GM19043 (cell line): ENCODE measurements around the gene UBE4A.

Source experiments
- ATAC-seq: cut with Tn5 transposase; IDR thresholded peaks from one replicate; pipeline ENCODE4 v1.9.1; 2021; ENCODE audit warnings: low read depth; ENCODE audit not compliant: unreplicated experiment

The UBE4A gene, protein sequence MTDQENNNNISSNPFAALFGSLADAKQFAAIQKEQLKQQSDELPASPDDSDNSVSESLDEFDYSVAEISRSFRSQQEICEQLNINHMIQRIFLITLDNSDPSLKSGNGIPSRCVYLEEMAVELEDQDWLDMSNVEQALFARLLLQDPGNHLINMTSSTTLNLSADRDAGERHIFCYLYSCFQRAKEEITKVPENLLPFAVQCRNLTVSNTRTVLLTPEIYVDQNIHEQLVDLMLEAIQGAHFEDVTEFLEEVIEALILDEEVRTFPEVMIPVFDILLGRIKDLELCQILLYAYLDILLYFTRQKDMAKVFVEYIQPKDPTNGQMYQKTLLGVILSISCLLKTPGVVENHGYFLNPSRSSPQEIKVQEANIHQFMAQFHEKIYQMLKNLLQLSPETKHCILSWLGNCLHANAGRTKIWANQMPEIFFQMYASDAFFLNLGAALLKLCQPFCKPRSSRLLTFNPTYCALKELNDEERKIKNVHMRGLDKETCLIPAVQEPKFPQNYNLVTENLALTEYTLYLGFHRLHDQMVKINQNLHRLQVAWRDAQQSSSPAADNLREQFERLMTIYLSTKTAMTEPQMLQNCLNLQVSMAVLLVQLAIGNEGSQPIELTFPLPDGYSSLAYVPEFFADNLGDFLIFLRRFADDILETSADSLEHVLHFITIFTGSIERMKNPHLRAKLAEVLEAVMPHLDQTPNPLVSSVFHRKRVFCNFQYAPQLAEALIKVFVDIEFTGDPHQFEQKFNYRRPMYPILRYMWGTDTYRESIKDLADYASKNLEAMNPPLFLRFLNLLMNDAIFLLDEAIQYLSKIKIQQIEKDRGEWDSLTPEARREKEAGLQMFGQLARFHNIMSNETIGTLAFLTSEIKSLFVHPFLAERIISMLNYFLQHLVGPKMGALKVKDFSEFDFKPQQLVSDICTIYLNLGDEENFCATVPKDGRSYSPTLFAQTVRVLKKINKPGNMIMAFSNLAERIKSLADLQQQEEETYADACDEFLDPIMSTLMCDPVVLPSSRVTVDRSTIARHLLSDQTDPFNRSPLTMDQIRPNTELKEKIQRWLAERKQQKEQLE

DNA sequence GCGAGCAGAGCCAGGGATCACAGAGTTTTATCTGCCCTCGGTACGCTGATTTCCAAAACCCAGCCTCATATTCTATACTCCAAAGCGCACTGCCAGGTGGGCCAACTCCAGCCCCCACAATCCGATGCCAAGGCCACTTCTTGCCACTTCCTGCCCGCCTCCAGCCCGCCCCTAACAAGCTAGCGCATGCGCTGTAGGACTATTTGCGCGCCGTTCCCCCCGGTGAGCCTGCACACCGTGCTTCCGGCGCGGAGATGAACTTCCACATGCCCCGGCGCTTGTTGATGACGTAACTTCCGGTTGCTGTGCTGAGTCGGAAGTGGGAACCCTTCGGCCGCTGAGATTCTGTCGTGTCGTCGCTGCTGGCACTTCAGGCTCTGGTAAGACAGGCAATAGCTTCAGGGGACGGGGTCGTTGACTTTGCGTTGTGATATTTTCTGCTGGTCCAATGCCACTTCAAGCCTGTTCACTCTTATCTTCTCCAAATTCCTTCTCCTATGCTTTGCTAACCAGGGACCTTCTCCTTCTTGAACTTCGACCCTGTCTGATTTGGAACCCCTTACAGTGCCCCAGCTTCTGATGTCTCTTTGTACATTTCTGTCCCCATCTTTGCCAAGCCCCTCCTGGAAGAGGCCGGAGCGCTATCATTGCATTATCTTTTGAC is at the start of gene UBE4A:
TSS of gene UBE4A (plus strand) at position 306 of the 664 bp plus-strand sequence. CDS start 5,481 bp downstream, outside the sequence.
- peak; percentile 88 for ATAC-seq

DNA sequence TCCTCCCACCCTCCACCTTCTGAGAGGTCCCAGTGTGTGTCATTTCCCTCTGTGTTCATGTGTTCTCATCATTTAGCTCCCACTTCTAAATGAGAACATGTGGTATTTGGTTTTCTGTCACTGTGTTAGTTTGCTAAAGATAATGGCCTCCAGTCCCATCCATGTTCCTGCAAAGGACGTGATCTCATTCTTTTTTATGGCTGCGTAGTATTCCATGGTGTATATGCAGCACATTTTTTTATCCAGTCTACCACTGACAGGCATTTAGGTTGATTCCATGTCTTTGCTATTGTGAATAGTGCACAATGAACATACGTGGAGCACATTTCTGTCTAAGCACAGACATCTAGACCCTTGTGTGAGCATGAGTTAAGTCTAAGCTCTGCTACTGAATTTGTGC is 49.1 kb upstream of the UBE4A start:
- ATAC-seq: no peak

DNA sequence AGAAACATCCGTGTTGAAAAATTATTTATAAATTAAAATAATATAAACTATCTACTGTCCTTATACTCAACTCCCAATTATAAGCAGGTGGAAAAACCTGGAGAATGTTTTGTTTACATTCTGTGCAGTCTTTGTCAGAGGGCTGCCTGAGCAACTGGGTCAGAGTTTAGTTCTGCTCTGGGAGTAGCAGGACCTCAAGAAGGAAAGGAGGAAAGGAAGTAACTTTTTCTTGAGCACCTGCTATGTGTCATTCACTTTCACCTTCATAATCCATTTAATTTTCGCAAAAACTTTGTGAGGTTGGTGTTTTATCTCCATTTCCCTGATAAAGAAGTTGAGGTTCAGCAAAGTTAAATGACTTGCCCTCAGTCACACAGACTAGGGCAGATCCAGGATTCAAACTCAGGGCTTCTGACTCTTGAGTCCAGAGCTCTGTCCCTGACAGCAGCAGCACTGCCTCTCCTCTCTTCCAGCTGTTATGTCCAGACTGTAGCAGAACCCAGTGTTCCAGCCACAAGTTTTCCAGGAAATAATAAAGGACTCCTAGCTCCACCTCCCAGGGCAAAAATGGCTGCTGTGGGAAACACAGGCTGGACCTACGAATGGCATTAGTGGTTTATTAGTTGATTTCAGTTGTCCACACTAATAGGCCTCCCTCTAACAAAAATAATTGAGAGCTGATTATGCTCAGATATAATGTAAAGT is 48.5 kb upstream of the UBE4A start:
- no peak for ATAC-seq

DNA sequence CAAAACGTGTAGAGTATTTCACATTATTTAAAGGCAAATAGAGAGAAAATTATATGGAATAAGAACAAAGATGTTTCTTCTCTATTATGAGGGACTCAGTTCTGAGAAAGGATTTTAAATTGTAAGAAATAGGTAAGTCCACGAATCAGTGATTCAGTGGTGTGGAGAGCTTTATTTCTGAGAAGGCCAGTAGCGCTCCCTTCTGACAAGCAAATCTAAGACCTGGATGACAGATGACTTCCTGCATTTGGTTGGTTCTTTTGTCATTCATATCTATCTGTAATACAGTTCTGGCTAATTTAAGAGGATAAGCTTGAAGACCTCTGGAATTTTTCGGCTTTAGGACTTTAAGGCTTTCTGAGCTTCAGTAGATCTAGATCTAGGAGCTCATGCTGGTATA is 47.9 kb upstream of the UBE4A start:
- no peak for ATAC-seq

DNA sequence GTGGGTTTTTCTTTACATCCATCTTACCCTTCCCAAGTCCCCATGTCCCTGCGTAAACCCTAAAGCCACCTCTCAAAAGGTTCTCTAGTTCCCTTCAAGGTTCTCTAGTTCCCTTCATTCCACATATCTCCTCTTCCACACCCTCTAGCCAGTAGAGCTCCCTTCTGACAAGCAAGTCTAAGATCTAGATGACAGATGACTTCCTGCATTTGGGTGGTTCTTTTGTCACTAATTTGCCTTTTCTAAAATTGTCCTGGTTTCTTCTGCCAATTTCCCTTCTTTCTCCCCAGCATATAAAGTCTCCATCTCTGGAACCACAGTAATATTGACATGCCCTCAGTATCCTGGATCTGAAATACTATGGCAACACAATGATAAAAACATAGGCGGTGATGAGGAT is 47.1 kb upstream of the UBE4A start:
- ATAC-seq: no peak

DNA sequence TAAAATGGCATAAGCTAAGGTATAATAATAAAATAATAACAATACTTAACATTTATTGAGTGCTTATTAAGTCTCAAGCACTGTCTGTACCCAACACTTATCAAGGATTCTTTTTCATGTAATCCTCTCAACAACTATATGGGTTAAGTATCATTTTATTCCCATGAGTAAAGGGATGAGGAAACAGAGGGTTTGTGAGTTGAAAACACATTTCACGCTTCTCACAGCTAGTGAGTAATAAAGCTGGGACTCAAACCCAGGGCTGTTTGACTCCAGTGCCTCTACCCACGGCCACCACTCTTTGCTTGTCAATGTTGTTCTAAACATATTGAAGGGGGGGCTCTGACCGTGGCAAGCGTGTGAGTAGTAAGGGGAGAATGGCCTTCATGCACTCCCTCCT is 46.2 kb upstream of the UBE4A start:
- no peak for ATAC-seq

DNA sequence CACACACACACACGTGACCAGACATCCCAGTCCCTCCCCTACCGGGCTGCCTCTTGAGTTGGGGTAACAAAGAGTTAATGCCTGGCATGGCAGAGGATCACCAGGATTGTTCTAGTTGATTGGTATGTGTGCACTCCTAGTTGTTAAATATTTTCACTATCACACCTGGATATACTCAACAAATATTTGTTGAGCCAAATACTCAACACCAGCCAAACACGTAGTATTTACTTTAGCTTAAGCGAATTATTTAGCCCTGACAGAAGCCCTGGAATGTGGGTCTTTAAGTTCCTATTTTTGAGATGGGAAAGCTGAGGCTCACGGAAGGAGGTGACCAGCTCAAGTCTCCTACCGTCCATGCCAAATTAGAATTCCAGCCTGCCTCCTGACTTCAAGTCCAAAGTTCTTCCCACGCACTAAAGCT is 44.4 kb upstream of the UBE4A start:
- no peak for ATAC-seq

DNA sequence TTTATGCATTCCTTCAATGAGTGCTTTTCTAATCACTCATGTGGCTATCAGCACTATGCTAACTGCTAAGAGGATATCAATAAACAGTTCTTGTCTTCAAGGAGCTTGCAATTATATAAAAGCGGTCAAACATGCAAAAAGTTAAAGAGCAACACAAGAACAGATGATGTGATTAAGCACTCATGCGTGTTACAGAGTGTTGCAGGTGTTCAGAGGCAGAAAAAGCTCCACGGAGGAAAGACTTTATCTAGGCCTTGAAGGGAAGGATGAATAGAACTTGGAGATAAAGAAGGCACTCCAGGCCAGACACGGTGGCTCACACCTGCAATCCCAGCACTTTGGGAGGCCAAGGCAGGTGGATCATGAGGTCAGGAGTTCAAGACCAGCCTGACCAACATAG is 41.3 kb upstream of the UBE4A start:
- ATAC-seq: no peak

DNA sequence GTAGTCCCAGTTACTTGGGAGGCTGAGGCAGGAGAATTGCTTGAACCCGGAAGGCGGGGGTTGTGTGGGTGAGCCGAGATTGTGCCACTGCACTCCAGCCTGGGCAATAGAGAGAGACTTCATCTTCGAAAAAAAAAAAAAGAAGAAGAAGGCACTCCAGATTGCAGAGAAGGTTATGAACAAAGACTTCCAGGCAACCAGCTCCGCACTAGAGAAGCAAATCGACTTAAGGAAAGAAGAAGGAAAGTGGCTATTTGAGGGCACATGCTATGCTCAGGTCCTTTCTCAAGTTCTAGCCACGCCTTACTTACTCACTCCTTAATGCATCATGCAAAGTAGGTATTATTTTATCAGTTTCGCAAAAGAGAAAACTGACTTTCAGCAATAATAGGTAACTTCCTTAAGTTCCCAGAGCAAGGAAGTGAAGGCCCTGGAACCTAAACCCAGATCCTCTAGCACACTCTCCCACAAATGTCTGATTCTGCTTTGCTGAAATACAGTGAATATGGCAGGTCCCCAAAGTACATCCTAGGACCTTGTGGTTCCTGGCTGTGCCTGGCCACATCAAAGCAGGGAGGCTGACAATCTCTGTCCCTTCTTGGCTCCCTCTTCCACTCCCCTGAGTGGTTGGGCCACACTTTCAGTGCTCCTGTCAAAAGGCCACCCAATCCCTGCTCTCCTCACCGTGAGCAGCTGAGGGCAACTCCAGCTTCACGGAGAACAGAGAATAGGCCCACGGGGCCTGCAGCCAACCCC is 40.6 kb upstream of the UBE4A start:
- no peak for ATAC-seq

DNA sequence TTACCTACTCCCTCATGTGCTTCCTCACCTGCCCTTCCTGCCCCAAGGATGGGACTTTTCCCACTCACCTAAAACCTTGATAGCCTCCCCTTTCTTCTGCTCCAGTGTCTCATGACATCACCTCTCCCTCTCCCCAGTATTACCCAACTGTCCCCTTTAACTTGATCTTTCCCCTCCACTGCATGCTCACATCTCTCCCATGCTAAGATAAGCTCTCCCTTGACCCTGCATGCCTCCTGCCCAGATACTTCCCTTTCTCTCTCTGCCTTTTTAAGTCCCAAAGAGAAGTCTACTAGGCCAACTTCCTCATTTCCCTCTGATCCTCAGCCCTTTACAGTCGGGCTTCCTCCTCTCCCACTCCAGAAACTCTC is 40.1 kb upstream of the UBE4A start:
- ATAC-seq: no peak

DNA sequence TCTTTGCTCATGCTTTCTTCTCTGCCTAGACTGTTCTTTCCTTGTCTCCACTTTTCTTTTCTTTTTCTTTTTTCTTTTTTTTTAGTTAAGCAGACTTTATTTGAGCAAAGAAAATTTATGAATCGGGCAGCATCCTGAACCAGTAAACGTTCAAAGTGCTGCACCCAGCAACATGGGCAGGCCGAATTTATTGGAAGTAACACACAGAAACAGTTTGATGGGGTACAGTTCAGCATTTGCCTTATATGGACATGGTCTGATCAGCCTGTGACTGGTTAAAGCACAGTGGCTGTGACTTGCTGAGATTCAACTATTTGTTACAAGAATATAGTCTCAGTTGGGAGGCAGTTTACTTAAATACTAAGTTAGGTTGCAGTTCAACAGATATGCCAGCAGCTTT is 38.9 kb upstream of the UBE4A start:
- no peak for ATAC-seq

DNA sequence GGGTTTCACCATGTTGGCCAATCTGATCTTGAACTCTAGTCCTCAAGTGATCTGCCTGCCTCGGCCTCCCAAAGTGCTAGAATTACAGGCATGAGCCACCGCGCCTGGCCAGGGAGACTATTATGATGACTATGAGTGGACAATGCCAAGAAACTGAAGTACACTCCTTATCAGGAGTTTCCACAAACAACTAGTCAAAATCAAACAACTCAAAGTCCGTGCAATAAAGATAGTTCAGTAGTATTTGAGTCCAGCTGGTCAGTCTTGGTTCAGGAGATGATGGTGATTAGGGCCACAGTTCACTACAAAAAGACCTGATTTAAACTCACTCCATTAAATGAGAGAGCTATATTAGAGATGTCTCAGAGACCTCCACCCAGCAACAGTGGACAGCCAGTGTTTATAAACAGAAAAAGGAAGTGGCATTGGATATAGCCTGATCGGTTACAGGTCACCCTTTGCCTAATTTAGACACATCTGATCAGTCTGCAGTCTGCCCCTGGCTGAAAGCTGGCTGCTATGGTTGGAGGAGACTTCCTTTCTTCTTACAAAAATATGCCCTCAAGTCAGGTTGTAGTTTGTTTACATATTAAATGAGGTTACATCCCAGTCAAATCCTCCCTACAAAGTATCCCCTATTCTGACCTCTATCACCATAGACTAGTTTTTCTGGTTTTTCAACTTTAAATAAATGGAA is 37.9 kb upstream of the UBE4A start:
- ATAC-seq: no peak

DNA sequence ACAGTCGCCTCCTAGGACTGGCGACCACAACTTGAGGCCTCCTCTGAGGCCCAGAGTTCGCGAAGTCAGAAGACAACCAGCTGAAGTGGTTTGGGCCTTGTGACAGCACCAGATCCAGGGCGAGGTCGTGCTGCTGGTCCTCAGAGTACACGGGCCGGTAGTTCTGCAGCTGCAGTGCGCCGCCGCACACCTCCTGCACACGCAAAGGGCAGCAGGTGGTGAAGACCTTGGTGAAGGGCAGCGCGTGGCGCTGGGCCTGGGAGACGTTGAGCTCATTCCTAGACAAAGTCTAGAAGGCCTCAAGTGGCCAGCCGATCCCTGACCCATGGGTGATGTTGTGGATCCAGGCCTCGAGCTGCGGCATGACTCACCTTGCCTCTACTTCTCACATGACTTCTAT is 36.7 kb upstream of the UBE4A start:
- no peak for ATAC-seq

DNA sequence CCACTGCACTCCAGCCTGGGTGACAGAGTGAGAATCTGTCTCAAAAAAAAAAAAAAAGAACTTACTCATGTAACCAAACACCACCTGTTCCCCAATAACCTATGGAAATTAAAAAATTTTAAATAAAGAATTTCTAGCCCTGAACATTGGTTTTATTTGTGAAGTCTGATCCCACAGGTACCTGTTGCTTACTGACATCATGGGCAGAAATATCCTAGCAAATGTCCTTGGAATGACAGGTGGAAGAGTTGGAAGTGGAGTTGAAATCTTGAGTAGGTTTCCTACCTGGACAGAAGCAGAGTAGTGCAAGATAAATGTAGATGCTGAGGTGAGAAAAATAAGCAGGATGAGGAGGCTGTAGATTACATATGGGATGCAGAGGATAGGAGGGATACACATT is 34.1 kb upstream of the UBE4A start:
- no peak for ATAC-seq

DNA sequence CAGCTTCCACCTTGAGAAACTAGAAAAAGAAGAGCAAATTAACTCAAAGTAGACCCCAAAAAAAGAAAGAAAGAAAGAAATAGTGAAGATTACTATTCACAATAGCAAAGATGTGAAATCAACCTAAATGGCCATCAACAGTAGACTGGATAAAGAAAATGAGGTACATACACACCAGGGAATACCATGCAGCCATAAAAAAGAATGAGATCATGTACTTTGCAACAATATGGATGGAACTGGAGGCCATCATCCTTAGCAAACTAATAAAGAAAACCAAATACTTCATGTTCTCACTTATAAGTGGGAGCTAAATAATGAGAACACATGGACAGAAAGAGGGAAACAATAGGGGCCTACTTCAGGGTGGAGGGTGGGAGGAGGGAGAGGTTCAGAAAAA is 30.7 kb upstream of the UBE4A start:
- ATAC-seq: no peak

DNA sequence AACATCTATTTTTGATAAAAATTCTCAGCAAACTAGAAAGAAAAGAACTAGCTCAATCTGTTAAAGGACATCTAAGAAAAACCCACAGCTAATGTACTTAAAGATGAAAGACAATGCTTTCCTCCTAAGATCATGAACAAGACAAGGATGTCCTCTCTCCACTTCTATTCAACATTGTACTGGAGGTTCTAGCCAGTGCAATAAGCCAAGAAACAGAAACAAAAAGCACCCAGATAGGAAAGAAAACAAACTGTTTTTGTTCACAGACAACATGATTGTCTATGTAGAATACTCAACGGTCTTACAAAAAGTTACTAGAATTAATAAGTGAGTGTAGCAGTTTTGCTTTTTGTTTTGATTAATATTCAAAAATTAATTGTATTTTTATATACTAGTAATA is 24.7 kb upstream of the UBE4A start:
- no peak for ATAC-seq

DNA sequence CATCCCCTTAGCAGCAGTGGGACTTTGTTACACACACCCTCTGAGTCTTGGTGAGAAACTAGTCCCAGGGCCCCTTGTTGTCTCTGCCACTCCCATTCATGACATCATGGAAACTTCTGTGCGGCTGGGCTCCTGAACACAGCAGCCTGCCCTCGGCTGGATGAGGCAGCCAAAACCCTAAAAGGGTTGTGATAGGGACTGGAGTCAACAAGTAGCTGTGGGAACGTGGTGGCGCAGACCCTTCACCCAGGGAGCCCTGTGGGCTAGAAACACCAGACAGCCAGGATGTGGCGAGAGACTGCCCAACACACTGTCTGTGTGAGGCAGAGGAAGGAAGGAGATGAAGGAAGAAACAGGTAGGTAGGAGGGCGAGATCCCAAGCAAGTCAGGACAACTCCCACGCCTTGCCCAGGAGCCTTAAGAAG is 20.8 kb upstream of the UBE4A start:
- no peak for ATAC-seq

DNA sequence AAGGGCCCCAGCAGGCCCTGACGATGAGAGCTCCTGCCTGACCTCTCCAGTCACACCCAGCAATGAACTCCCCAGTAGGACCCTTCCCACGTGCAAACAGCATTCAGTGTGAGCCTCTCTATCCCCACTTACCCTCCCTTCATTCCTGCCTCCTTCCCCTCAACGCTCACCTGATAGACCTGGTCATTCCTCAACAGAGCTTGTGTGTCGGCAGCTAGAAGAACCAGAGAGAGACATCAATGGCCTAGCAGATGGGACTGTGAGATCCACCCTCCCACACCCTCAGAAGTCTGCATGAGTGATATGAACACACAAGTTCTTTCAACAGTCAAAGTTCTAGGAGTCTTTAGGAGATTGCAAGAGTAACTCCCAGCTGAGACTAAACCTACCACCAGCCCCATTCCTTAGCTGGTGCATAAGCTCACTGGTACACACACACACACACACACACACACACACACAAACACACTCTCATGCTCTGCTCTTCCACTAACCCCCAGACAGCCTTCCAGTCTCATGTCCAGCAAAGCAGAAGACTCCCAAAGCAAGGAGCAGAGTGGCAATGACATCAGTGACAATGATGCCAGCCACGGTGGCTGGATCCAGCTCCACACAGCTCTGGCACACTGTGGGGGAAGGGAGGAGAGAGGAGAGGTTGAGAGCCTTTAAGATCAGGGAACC is 20.0 kb upstream of the UBE4A start:
- no peak for ATAC-seq
